NCI-H1417 treated with DMSO at 0.1 percent for 48 hours (cell line): ENCODE results near the gene SOX2.

Experiments
- DNase-seq: peaks from one replicate; lab custom pipeline; 2025; lab: John Stamatoyannopoulos, UW

Gene SOX2

DNA sequence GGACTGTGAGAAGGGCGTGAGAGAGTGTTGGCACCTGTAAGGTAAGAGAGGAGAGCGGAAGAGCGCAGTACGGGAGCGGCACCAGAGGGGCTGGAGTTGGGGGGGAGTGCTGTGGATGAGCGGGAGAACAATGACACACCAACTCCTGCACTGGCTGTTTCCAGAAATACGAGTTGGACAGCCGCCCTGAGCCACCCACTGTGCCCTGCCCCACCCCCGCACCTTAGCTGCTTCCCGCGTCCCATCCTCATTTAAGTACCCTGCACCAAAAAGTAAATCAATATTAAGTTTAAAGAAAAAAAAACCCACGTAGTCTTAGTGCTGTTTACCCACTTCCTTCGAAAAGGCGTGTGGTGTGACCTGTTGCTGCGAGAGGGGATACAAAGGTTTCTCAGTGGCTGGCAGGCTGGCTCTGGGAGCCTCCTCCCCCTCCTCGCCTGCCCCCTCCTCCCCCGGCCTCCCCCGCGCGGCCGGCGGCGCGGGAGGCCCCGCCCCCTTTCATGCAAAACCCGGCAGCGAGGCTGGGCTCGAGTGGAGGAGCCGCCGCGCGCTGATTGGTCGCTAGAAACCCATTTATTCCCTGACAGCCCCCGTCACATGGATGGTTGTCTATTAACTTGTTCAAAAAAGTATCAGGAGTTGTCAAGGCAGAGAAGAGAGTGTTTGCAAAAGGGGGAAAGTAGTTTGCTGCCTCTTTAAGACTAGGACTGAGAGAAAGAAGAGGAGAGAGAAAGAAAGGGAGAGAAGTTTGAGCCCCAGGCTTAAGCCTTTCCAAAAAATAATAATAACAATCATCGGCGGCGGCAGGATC is at the start of gene SOX2:
Gene SOX2 (plus strand): TSS at position 601 of the 811 bp plus-strand sequence. CDS start 436 bp downstream, outside the sequence.
- DNase-seq: peak; percentile 99

DNA sequence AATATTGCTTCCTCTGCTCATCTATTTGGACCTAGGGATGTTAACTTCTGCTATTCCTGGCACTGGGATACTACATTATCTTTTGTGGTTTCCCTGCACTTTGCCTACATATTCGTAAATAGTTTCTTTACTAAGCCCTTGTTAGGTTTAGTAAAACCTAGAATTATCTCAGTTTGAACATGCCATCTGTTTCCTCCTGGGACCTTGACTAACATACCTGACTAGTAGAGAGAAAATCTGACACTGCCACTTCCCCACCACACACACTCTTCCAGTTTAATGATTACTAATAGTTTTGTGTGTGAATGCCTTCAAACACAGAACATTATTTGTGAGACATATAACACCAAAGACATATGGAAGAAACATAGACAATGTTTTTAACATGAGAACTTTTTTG is 28.2 kb upstream of the SOX2 start:
- DNase-seq: no peak

DNA sequence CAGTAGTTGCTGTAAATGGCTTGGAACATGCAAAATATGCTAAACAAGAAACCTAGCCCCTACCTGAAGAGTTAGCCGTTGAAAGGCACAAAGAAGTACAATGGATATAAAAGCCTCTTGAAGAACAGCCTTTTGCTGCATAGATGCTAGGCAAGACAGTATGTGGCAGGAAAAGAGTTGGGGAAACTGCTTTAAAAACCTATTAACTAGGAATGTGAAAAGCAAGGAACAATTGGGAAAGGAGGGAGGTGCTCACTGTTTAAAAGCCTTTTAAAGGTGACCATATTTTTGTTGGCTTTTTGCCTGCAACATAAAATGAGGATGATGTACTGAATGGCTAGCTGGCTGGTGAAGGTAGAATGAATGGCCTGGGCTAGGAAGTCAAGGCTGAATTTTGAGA is 24.5 kb upstream of the SOX2 start:
- DNase-seq: no peak

DNA sequence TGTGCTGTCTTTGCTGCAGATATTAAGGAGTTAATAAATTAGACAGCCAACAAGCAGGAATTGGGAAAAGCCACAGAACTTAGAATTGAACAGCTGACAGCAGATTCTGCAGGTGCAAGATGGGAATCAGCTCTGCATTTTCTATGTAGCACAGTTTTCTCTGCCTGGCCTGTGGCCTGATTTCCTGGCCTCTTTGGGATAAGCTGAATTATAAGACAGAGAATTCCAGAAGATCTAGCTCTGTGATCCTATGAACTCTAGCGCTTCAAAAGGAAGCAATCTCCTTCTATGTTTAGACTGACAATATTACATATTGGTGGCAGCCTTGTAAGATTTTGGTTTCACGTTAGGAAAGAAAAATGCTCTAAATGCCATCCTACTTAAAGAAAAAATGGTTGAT is 24.0 kb upstream of the SOX2 start:
- DNase-seq: no peak

DNA sequence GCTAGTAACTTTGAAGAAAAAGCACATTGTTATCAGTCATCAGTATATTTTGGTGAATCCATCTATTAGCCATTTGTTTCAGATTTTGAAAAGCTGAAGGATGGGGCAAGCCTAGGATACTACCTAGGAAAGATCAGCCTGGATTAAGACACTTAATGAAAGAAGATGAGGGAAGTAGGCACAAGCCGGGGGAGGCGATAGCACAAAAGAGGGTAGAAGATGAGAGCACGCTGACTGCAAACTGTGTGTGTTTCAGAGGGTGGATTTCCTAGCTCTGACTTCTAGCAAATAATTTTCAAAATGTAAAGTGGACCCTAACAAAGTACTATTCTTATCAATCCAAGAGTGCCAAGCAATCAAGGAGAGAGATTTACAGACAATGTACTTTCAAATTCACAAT is 22.2 kb upstream of the SOX2 start:
- no peak for DNase-seq

DNA sequence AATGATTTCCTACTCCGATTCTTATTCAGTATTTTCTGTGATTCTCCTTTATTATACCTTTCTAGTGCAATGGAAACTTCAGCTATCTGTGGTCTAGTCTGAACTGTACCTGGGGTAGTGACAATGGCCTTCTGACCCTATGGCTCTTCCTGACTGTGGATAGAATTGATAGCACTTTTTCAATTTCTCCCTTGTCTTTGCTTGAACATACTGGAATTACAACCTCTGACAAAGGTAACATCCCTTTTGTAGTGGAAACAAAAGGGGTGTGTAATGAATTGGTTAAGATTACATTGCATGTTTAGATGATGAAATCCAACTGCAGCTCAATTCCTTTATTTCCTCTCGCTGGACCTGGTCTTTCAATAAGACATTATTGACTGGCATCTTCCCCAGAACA is 21.0 kb upstream of the SOX2 start:
- DNase-seq: no peak

DNA sequence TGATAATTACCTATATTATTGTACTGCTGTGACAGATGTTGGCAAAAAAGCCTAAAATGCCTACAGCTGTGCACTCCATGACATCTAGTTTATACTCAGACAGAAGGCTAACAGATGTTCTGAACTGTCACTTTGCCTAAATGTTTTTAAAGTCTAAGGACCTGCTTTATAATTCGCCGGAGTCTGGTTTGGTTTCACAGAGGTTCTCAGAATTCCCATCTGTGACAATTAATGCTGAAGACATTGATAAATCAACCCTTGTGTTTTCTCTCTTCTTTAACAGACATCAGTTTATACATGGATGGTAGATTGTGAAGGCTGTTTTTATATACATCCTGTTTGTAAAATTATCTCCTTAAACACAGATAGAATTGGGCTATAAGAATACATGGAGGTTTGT is 19.8 kb upstream of the SOX2 start:
- no peak for DNase-seq

DNA sequence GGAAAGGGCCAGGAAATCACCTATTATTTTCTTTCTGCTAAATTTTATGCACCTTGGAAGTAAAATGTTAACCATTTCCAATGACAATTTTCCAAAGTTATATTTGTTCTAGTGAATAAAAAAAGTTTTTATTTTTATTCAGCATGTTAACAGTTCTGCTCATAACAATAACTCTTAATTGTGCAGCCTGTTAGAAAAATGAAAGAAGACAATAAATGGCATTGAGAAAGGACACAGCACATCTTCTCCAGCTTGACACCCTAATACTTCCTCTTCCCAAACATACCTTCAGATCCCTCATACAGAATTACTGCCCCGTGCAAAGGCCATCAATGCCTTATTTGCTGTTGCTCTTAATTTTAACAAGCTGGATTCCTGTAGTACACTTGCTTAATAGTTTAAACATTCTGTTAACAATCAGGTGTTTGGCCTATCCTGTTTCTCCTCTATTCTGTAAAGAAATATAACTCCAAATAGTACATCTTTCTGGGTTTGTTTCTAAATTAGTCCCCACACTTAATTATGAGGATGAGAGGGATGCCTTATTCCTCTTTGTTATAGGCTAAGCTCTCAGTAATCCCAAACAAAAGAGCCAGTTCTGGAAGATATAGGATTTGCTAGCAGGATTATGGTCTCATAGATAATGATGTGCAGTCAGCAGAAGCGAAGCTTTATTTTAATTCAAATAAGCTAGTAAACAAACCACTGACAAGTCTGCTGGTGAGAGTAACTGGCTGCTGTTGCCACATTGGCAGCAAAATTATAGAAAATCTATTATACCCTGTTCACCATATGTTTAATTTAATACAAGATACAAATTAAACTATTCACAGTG is 19.2 kb upstream of the SOX2 start:
- no peak for DNase-seq

DNA sequence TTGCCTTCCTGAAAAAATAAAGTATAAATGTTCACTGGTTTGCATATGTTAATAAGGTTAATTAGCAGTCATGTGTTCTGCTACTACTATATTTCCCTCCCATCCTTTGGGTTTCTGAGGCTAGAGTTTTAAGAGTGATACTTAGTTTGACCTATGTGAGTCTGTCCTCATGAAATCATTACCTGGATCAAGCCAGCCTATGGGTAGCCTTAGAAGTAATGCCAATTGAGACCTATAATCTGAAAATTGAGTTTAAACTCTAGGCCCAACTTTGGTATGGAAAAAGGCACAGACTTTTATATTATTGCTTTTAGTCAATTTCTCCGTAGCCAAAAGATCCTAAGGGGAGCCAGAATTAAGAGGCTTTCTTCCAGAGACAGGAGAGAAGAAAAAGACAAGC is 18.4 kb upstream of the SOX2 start:
- no peak for DNase-seq

DNA sequence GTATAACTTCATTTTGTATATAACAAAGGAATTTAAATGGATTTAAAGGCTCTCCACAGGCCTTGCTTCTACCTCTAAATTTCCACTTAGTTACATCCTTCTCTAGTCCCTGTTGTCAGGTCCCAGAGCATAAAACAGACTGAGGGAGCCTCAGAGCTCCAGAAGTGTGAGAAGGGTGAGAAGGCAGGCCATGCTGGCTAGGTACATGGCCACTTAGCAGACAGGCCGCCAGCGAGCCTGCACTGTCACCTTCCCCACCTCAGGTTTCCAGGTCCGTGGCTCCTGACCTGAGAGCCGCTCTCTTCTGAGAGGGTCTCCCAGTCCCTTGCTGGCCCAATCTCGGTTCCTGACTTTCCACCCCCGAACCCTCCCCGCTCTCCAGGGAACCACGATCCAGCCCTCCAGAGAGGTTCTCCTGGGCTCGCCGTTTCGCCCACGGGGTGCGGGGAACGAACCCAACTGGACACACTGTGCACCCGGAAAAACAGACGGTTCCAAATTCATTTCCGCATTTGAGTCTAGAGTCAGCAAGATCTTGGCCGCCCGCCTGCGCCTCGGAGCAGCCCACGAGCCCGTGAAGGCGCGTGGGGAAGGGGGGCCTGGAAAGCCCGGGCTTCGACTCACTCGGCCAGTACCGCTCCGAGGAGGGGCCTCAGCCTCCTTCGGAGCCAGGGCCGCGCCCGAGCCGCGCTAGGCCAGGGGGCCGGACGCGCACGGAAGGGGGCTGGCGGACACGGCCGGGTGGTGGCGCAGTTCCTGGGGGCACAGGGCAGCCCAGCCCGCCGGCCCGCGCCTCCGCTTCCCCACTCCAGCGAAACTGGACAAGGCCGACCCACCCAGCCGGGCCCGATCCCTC is 16.7 kb upstream of the SOX2 start:
- DNase-seq: no peak

DNA sequence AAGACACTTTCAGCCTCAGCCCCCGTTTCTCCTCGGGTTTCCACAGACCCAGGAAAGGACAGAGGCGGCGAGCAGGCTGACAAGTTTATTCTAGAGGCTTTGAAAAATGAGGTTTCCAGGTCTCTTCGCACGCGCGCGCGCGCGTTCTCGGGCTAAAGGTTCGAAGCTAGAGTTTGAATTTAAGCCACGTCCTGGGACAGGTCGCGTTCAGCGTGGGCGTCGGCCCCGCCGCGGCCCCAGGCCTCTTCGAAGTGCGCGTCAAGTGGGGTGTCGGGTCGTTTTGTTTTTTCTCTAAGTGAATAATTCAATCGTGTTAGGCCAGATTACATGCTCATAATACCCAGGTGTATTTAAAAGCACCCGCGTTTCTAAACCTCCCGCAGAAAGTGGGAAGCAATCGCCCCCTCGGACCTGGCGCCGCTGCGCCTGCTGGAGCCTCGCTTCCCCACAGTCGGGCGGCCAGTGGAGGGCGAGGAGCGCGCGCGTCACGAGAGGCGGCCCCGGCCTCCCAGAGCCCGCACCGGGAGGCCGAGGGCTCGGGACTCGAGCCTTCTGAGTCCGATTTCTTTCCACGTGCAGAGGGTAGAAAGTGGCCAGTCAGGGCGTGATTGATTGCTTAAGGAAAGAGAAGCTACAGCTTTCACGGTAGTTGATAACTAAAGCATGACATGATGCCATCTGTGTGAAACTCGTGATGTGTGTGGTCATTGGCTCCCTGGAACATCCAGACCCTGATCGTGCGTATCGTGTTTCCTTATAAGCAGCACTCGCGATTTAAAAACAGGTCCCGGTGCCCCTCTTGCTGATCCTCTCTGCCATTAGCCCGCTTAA is 15.8 kb upstream of the SOX2 start:
- DNase-seq: no peak

DNA sequence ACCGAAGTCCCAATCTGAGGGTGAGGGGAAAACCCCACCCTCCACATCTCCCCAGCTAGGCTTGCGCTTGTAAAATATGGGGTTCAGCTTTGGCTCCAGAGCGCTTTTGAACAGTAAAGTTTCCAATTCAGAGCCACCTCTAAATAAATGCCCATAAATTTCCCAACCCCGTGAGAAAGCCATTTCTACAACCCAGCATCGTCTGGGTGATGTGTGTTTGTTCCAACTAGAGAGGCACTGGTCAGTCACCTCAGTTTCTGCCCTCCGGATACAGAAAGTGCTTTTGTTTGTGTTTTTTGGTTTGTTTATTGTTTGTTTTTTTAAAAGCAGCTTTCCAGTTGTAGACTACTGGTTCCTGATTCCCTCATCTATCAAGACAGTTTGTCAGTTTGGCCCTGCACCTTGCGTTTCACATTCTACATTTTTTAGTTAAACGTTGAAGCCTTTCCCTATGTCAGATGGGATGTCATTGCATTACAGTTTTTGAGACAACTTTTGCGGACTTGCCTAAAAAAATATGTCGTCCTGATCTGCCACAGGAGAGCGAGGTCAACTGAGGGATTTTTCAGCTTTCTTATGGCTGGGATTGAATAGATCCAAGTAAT is 15.0 kb upstream of the SOX2 start:
- no peak for DNase-seq

DNA sequence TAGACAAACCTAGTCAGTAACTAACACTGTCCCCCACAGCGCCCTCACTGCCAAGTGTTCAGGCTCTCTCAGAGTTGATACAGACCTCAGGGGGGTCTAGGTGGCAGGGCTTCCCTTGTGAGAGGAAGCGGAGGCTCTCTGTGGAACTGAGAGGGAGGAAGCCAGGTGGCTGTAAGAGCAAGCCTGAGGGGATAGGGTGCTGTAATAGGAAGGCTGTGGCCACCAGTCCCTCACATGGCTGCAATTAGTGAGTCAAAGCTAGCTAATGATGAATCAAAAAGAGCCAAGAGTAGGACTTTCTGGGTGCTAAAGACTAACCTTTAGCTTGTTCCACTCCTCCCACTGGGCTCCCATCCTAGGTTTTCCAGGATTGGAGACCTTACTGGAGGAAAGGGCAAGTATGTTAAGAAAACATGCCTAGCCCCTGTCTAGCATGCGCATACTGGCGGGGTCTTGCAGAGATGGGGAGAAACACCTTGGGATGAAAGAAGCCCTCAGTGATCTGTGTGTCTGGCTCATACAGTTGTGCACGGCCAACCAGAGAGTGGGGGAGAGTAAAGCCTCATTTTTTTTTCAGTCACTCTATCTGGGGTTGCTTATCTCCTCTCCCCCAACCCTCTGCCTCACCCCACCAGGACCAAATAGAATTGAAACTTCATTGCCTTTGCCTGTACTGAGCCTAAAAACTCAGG is 13.3 kb upstream of the SOX2 start:
- DNase-seq: no peak

DNA sequence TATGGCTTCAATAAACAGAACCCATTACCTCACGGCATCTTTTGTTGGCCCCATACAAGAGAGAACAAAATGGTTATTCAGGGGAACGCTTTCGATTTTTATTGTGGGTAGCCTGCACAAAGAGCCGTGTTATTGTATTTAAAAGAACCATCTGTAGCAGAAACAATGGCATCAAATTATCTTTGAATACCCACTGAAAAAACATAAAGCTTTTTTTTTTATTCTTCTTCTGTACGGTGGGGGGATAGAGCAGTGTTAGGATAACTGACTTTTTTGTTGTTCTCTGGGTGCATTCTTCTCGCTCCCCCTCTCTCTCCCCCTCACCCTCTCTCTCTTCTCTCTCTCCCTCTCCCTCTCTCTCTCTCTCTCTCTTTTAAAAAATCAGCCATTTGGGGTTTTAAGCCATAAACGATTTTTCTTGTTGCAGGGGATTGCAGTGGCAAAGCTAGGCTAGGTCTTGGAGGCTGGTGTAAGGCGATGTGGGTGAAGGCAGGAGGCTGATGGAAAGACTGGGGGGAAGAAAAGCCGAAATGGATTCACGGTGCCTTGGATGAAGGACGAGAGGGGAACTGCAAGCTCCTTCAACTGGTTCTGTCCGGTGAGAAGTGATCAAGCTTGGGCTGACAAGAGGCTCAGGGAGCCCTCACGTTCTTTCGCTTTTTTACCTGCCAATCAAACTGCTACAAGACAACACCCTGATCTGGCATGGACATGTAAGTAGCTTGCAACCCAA is 12.4 kb upstream of the SOX2 start:
- DNase-seq: peak; percentile 43

DNA sequence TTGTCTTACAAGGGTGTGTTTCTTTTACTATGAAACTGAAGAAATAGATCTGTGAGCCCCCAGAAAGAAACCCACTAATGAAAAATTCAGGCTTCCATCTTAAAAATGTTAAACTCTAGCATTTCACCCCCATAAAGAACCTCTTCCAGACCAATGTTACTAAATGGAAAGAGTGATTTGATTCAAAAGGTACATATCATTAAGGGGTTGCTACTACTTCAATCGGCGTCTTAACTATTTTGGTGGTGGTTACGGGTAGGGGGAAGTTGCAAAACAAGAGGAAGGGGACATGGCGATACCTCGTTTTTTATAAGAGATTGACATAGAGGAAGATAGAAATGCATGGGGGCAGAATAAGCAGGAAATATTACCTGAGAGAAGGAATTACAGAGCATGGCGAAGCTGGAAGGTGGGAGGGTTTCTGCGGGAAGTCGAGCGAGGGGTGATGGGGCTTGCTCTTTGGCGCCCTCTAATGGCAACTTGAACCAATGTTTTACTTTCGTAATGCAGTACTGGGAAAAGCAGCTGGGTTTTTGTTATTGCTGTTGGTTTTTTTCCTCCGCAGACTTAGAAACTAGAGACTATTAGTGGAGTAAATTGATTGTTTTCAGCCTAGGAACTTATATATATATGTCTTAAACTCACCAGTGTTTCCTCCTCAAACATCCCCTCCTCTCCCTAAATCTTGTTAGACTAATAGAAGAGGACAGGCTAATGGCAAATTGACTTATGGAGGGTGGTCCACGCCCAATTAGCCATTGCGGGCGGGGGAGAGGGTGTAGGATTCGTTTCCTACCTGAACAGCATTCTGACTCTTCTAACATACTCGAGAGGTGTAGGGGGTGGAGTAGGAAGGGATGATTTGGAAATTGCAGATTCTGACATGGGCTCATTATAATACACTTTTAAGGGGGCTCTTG is 11.3 kb upstream of the SOX2 start:
- DNase-seq: peak; percentile 93

DNA sequence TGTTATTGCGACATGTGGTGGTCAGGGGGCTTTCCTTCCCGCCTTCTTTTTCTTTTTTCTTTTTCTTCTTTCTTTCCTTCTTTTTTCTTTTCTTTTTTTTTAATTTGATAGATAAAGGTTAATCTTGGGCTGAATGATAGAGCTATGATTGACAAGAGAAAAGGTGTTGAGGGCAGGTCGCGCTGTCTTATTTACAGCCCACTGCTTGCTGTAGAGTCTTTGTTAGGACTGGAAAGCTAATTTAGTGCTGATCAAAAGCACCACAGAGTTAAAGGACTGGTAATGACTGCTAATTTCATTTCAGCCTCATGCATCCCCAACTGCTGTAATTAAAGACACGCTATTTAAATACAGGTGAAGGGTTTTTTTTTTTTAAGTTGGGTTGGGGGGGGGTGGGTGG is 10.6 kb upstream of the SOX2 start:
- DNase-seq: peak; percentile 90

DNA sequence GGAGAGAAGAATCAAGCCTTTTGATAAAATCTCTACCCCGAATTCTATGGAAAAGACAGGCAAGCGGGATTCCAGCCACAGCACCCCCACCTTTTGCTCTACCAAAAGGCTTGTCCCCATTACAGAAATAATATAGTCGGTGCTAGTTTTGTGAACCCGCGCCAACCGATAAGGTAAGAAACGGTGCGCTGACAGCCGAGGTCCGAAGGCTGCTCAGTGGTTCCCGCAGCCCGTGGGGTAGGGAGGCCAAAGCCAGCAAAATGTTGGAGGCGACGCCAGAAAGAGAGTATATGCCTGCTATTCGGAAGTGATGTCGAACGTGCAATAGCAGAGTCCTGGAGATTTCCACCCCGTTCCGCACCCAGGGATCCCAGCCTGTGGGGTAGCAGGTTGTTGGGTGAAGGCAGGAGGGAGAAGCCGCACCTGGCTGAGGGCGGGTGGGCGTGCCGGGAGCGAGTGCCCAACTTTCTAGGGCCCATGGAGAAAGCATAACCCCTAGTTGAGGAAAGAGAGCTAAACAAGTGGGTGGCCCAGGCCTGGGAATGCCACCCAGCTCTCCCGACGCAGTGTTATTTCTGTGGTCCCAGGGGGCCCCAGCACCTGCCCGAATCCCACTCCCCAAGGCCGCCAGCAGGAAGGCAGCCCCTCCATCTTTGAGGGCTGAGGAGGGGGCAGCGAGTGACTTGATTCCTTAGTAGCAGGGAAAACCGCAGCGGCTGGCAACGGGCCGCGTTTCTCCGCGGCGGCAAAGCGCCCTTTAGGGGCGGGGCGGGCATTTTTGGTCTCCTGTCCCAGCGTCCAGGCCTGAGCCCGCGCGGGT is 7.9 kb upstream of the SOX2 start:
- DNase-seq: no peak
